ENCODE data around the gene SLCO2B1. TPM values are rescaled to one million over a fixed set of nuclear protein-coding genes. Genes with fewer than 3 reads are reported as not detected.

SLCO2B1 gene
- total RNA-seq, 1 experiment from 2014 or later: not detected

DNA sequence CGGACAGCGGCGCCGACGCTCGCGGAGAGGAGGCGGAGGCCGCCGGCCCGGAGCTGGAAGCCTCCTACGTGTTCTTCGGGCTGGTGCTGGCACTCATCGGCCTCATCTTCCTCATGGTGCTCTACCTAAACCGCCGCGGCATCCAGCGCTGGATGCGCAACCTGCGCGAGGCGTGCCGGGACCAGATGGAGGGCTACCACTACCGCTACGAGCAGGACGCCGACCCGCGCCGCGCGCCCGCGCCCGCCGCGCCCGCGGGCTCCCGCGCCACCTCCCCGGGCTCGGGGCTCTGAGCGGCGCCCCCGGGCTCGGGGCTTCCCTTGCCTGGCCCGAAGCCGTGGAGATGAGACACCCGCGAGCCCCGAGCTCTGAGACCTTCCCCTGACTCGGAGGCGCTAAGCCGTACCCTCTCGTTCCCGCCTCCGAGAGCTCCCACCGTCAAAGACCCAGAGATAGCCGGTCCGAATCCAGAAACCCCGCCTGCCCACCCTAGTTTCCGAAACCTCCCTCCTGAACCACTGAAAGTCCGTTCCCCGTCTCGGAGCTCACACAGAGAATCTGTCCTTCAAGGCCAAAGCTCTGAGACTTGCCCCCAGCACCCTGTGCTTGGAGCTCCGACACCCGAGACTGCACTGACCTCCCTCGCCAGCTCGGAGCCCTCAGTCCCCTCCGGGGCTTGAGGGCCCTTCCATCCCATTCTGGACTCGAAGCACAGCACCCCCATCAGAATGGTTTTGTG is 91.2 kb downstream of the SLCO2B1 start:
- Mint-ChIP-seq H3K9me3 (no peaks in the 10 kb centered on the region), H3K4me3 (peak overlapping the region; percentile 65 to 84), H3K36me3 (ENCODE audit: insufficient read depth in 1 of 3, low read depth in 3 of 3) (no peaks in the 10 kb centered on the region; a peak in 1 of 7 replicates), H3K27ac (no peak overlapping the region), H3K4me1 (peaks cover 16 to 29% of the 10 kb centered on the region in 2 experiments), H3K27me3 (ENCODE audit: low read depth) (peaks cover 73% of the 10 kb centered on the region)
- Histone ChIP-seq H3K56ac (ENCODE audit: insufficient read length, low read depth, low read length) (no peak overlapping the region), H4K91ac (ENCODE audit: insufficient read length, low read depth, low read length) (no peak overlapping the region), H2AFZ (ENCODE audit: low read length) (no peak overlapping the region), H4K5ac (ENCODE audit: insufficient read length, low read depth, low read length) (no peak overlapping the region), H3T11ph (ENCODE audit: low read length) (no peak overlapping the region), H2BK20ac (ENCODE audit: low read depth, low read length, poor library complexity, severe bottlenecking) (no peak overlapping the region), H2BK5ac (ENCODE audit: insufficient read length, low read length) (no peak overlapping the region), H3K79me1 (ENCODE audit: insufficient read depth, low read depth, low read length, poor library complexity, severe bottlenecking) (no peaks in the 10 kb centered on the region), H4K8ac (replicated peaks; ENCODE audit: insufficient read length, low read depth, low read length) (no peak overlapping the region), H2BK12ac (ENCODE audit: insufficient read length, low read depth, low read length) (no peak overlapping the region), H3K9ac (ENCODE audit: extremely low read depth, insufficient read length, low read length) (no peak overlapping the region), H3K23ac (ENCODE audit: insufficient read length, low read depth, low read length) (no peak overlapping the region), H2BK15ac (ENCODE audit: low read depth, low read length) (no peak overlapping the region), H3K79me2 (ENCODE audit: insufficient read depth, low read length) (no peaks in the 10 kb centered on the region), H3K27ac (ENCODE audit: insufficient read length, low read depth, low read length) (no peak overlapping the region), H3K23me2 (ENCODE audit: insufficient read length, low read depth, low read length, poor library complexity, severe bottlenecking) (peaks cover 10% of the 10 kb centered on the region), H3K9me3 (ENCODE audit: control insufficient read depth, low read depth, low read length) (no peaks in the 10 kb centered on the region), H3K4me1 (ENCODE audit: insufficient read depth, low read length) (peaks cover 5% of the 10 kb centered on the region), H3K27me3 (ENCODE audit: insufficient read depth, low read length) (peaks cover 20% of the 10 kb centered on the region; the same call in 1 of the 2 replicates), H3K18ac (ENCODE audit: insufficient read length, low read depth, low read length) (no peak overlapping the region), H3K14ac (ENCODE audit: insufficient read depth, low read length) (no peak overlapping the region), H3K4me2 (ENCODE audit: insufficient read depth, insufficient read length, low read length) (peak overlapping the region; percentile 59), H4K20me1 (ENCODE audit: control insufficient read depth, insufficient read depth, insufficient read length) (no peaks in the 10 kb centered on the region), H2AK5ac (ENCODE audit: insufficient read length, low read length) (no peak overlapping the region), H3K4ac (ENCODE audit: low read depth, low read length) (no peak overlapping the region), H2BK120ac (ENCODE audit: low read depth, low read length, poor library complexity, severe bottlenecking) (no peak overlapping the region)
- no CpG with 5 or more reads among the region's 72 CpGs for WGBS (ENCODE audit: extremely low coverage, insufficient read length, low lambda C conversion rate)
- DNase-seq: peak; percentile 32
- TF ChIP-seq, protein P1, sequence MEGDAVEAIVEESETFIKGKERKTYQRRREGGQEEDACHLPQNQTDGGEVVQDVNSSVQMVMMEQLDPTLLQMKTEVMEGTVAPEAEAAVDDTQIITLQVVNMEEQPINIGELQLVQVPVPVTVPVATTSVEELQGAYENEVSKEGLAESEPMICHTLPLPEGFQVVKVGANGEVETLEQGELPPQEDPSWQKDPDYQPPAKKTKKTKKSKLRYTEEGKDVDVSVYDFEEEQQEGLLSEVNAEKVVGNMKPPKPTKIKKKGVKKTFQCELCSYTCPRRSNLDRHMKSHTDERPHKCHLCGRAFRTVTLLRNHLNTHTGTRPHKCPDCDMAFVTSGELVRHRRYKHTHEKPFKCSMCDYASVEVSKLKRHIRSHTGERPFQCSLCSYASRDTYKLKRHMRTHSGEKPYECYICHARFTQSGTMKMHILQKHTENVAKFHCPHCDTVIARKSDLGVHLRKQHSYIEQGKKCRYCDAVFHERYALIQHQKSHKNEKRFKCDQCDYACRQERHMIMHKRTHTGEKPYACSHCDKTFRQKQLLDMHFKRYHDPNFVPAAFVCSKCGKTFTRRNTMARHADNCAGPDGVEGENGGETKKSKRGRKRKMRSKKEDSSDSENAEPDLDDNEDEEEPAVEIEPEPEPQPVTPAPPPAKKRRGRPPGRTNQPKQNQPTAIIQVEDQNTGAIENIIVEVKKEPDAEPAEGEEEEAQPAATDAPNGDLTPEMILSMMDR (conservative IDR thresholded peaks at IDR 0.05): no peak; the same call in 2 of the 3 replicates

Data from H9 (cell line).